Choroid plexus epithelial cell (primary cell): ENCODE measurements around the gene C1orf159.

Experiments
- DNase-seq: peaks from one replicate; pipeline ENCODE4 v3.0.0-alpha.2; 2010; ENCODE audit warnings: low read depth
- H3K4me3 ChIP-seq: 2 replicates; pipeline ENCODE4 v1.5.1; 2011; ENCODE audit warnings: low read depth, mild to moderate bottlenecking, control low read depth, low read length, moderate library complexity
- CTCF ChIP-seq: conservative IDR thresholded peaks from 2 replicates; pipeline ENCODE4 v1.5.1; 2011; ENCODE audit warnings: low read depth, mild to moderate bottlenecking, control low read depth, inconsistent platforms, low read length, moderate library complexity

The C1orf159 gene

GRCh38 chr1:1115786-1116700 is at the start of gene C1orf159:
Gene C1orf159 (minus strand): TSS chr1:1116089. CDS start chr1:1091543, 24,546 bp downstream.
- TF ChIP-seq CTCF: no peak
- DNase-seq: peak; percentile 98
- peak within 1 kb of the TSS; percentile 80 for H3K4me3 ChIP-seq

GRCh38 chr1:1165485-1165884 is 49.6 kb upstream of the C1orf159 start:
- no peak for TF ChIP-seq CTCF
- no peak for DNase-seq
- no peak overlapping the region for H3K4me3 ChIP-seq

GRCh38 chr1:1164701-1165451 is 49.0 kb upstream of the C1orf159 start:
- DNase-seq: no peak
- TF ChIP-seq CTCF: no peak

GRCh38 chr1:1164361-1164700 is 48.4 kb upstream of the C1orf159 start:
- H3K4me3 ChIP-seq: no peak overlapping the region
- no peak for TF ChIP-seq CTCF
- no peak for DNase-seq

More at GRCh38 chr1:1164701-1165451, 49.0 kb upstream of the C1orf159 start:
- H3K4me3 ChIP-seq: no peak overlapping the region

- TF ChIP-seq CTCF: no peak
- no peak overlapping the region for H3K4me3 ChIP-seq
- DNase-seq: no peak
Observed at GRCh38 chr1:1163538-1164070, 47.7 kb upstream of the C1orf159 start.

GRCh38 chr1:1162597-1163537 is 47.0 kb upstream of the C1orf159 start:
- TF ChIP-seq CTCF: no peak
- DNase-seq: no peak
- H3K4me3 ChIP-seq: no peak overlapping the region
